Transverse colon (tissue), 4 donors: Measurements from ENCODE around the gene OSBPL10.

ENCODE experiments used
- POLR2A ChIP-seq: fragments of 450-650 bp; IDR thresholded peaks from one replicate; pipeline ENCODE4 v1.6.1; 2016; ENCODE audit warnings: antibody characterized with exemption, mild to moderate bottlenecking, moderate library complexity
- POLR2AphosphoS5 ChIP-seq, 3 donors: sonication (generic); formaldehyde crosslinking; IDR thresholded peaks; one replicate each; pipeline ENCODE4 v1.6.1; 2016; ENCODE audit warnings: antibody characterized with exemption in 3 of 3
- TF ChIP-seq, protein P1 (sequence below), 5 experiments: fragments of 200-600 bp in 3 of 5; fragments of 450-650 bp in 2 of 5; sonication (generic) in 3 of 5; IDR thresholded peaks; 1 replicate in 2 of 5; 2 replicates in 3 of 5; pipeline ENCODE4 v1.5.1; 2016 to 2017; ENCODE audit warnings: antibody characterized with exemption in 5 of 5, inconsistent platforms in 3 of 5, mild to moderate bottlenecking in 2 of 5, moderate library complexity in 1 of 5

DNA sequence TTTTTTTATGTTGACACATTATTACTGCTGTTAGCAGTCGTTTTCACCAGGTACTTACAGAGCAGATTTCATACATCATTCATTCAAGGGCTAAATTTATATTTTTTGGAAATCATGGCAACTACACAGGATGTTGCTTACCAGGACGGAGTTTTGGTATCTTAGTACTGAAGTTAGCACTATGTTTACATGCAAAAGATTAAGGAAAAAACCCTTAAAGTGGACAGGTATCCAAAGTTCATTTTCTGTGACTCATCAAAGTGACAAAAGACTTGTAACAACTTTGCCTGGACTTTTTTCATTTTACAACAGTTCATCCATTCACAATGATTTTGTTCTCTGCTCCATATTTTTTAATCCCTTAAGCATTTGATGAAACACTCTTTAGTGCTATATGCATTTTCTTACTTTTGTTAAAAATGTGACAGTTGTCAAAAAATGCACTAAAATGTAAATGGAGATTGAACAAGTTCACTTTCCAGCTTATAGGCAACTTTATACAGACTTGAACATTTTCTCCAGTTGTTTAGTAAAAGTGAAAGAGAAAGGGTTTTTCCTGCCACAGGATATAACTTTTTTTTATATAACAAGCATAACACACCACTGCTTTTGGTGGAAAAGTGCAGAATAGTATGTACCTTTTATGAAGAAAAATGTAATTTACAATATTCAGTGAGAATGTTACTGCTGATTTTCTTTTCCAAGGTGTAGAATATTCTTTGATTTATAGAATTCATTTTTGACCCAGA is 344.2 kb downstream of the OSBPL10 start:
- no peak for TF ChIP-seq POLR2AphosphoS5 (IDR thresholded peaks at IDR 0.05)
- TF ChIP-seq, protein P1, sequence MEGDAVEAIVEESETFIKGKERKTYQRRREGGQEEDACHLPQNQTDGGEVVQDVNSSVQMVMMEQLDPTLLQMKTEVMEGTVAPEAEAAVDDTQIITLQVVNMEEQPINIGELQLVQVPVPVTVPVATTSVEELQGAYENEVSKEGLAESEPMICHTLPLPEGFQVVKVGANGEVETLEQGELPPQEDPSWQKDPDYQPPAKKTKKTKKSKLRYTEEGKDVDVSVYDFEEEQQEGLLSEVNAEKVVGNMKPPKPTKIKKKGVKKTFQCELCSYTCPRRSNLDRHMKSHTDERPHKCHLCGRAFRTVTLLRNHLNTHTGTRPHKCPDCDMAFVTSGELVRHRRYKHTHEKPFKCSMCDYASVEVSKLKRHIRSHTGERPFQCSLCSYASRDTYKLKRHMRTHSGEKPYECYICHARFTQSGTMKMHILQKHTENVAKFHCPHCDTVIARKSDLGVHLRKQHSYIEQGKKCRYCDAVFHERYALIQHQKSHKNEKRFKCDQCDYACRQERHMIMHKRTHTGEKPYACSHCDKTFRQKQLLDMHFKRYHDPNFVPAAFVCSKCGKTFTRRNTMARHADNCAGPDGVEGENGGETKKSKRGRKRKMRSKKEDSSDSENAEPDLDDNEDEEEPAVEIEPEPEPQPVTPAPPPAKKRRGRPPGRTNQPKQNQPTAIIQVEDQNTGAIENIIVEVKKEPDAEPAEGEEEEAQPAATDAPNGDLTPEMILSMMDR (IDR thresholded peaks at IDR 0.05) = no peak
- no peak for TF ChIP-seq POLR2A
